Endometrial microvascular endothelial cells (primary cell): ENCODE data around the gene SYDE1. TPM values are rescaled to one million over a fixed set of nuclear protein-coding genes. Genes with fewer than 3 reads are reported as not detected.

Experiments
- in situ Hi-C: cut with HindIII; loops from 2 replicates; pipeline ENCODE4 v1.10.0; 2017; ENCODE audit warnings: low sequenced_read_pairs, low pct_unique_long_range_greater_than_20kb; ENCODE audit errors: inconsistent ontology term
- total RNA-seq: library from RNA; depleted of rRNA; stranded (reverse); fragments of >200 nt; gene quantifications from one replicate; pipeline ENCODE4 v1.2.3, GENCODE V29; 2015; ENCODE audit errors: inconsistent ontology term

The SYDE1 gene
- total RNA-seq, 1 donor from 2014 or later, result 29.1 TPM

DNA sequence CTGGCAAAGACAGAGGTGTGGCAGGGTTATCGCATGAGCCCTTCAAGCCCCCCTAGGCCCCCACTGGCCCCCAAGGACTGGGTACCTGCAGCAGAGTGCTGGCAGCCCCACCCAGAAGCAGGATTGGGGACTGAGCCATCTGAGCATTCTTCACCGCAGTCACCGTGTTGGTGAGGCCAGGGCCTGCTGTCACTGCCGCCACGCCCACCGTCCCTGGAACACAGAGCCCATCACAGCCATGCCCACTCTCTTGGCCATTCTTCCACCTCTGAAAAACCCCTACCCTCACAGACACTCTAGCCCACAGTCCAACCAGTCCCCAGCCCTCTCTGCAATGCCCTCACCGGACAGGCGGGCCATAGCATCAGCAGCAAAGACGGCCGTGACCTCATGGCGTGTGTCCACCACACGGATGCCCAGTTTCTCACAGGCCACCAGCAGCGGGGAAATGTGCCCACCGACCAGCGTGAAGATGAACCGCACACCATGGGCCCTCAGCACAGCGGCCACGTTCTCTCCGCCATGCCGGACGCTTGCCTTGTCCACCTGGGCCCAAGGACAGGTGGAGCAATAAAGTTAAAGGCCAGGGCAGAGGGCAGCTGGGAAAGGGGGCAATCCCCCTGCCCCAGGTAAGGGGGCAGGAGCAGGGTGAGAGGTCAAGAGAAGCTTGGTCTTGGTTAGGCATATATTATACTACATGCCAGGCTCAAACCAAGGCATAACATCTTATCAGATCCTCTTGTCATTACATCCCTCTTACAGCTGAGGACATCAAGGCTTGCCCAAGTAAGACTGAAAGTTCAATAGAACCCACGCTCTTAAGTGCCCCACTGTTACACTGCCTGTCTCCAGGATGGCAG lies 16.1 kb downstream of the SYDE1 start:
- in situ Hi-C loops, result no loop called here

DNA sequence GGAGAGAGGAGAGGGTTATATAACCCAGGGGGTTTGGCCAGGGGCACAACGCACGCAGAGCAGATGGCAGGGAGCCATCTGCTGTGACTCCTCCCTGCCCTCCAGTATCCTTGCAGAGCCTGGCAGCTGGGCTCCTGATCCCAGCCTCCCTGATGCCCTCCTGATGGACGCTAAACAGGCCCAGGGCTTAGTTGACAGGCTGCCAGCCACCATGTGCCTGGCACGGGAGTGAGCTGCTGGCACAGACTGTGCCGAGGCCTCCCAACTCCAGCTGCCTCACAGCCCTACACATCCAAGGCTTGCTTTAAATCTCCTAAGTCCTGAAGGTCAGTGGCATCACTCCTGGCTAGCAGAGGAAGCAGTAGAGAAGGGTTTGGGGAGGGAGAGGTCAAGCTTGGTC lies 16.7 kb downstream of the SYDE1 start:
- in situ Hi-C loops, result no loop called here

DNA sequence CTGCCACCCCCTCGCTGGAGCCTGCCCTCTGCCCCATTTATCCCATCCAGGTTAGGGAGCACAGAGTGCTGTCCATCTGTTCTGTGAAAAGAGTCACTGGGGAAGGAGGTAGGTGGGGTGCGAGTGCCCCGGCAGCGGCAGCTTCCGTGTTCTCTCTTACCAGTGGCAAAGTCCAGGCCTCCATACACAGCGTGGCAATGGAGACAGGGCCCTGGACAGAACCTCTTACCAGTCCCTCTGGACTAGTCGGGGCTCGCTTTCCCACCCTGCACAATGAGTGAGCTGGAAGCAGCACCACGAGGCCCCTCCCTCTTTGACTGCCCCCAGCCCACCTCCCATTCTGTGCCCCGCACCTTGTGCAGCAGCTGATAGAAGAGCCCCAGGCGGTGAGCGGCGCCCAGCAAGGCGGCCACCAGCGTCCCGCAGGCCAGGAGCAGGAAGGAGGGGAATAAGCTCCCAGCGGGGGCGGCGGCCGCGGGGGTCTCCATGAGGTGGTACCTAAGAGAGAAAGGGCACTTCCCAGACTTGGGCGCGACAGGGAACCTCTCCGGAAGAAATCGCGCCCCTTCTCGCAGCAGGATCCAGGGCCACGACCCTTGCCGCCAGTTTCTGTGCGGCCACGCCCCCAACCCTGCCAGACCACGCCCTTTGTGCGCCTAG lies 17.5 kb downstream of the SYDE1 start:
- in situ Hi-C loops, result no loop called here

DNA sequence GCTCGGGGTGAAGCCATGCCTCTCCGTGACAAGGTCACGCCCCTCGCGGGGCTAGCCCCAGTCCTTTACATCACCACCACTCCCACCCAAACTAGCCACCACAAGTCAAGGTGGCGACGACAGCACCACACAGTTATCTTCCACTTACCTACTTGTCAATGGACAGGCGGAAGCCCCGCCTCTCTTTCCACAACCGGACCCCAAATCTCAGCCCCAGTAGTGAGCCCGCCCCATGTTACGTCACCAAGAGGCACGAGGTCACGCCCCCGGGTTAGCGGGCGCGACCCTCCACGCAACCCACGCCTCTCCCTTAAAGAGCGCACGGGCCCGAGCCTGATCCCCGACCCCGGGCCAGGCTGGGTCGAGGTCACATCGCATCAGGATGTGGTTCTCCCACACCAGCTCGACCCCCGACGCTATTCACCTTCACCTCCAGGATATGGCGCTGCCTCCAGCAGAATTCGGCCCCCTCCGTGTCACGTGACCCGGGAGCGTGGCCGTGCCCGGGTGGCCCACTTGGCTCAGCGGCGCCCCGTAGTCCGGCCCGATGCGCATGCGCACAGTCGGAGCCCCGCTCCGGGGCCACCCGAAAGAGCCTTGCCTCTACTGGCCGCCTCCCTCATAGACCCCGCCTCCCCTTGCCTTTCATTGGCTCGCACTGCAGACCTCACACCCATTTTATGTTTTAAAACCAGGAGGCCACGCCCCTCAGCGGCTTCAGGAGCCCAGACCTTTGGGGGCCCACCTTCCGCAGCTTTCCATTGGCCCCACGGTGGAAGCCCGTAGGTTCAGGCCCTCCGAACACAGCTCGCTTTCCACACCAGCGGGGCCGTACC lies 18.2 kb downstream of the SYDE1 start:
- in situ Hi-C loops, result no loop called here

DNA sequence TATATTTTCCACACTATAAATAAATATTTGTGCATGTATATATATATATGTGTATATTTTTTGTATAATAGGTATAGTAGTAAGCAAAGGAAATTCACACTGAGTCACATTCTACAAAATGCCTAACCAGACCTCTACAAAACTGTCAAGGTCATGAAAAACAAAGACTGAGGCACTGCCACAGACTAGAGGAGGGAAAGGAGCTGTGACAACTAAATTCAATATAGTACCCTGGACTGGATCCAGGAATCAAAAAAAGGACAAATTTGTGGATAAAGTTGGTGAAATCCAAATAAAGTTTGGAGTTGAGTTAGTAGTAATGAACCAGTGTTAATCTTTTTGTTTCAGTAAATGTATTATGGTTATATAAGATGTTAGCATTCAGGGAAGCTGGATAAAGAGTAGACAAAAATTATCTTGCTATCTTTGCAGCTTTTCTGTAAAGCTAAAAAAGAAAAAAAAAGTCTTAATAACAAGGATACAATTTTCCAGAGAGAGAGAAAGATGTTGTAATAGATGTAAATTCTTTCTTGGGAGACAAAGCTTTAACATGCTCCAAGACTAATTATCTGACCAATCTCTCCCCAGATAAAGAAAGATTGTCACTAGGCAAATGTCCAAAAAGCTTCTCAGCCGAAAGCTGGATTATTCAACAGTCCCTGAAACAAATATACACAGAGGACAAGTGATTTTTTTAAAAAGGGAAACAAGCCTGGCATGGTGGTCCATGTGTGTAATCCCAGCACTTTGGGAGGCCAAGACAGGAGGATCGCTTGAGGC lies 19.1 kb downstream of the SYDE1 start:
- in situ Hi-C loops, result no loop called here

DNA sequence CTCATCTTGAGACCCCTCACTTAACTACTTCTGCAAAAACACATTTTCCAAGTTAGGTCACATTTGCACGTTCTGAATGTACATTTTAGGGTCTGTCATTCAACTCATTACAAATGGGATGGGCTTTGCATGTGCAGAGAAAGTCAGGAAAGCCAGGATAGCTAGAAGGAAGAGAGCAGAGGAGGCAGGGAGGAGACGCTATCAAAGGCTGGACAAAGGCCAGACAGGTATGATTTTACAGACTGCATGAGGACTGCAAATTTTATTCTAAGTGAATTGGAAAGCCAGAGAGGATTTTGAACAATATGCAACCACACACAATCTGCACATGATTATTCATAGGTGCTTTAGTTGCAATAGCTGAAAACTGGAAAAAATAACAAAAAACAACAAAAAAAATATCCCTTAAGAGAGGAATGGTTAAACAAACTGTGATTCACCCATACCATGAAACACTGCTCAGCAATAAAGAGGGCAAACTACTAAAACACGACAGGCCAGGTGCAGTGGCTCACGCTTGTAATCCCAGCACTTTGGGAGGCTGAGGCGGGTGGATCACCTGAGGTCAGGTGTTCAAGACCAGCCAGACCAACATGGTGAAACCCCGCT lies 21.1 kb downstream of the SYDE1 start:
- in situ Hi-C loops, result no loop called here

DNA sequence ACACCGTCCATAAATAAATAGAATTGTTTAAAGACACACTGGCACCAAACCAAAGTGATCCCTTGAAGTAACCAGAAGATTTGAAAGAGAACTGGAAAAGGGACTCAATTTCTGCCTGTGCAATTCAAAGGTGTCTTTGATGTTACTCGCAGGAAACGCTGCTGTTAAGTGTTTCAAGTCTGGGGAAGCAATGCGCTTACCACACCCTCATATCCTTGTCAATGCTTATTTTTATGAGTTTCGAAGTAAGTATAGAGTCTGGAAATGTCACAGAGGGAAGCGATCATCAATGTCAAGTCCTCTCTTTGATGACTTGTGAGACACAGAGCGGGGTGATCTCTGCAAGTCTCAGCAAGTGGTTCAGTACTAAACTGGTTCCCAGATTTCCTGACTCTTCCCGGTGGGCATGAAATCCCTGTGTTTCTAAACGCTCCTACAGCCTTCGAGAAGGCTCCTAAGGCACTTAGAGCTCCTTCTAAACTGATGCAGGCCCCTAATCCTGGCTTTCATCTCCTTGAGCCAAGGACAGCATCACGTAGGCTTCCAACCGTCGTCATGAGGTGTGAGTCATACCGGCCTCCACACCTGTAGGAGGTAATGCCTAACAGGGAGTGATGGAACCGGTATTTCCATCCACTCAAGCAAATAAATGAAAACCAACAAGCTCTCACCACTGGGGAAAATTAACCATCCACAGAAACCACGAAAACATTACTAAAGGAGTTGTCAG lies 22.8 kb downstream of the SYDE1 start:
- in situ Hi-C loops, result no loop called here

DNA sequence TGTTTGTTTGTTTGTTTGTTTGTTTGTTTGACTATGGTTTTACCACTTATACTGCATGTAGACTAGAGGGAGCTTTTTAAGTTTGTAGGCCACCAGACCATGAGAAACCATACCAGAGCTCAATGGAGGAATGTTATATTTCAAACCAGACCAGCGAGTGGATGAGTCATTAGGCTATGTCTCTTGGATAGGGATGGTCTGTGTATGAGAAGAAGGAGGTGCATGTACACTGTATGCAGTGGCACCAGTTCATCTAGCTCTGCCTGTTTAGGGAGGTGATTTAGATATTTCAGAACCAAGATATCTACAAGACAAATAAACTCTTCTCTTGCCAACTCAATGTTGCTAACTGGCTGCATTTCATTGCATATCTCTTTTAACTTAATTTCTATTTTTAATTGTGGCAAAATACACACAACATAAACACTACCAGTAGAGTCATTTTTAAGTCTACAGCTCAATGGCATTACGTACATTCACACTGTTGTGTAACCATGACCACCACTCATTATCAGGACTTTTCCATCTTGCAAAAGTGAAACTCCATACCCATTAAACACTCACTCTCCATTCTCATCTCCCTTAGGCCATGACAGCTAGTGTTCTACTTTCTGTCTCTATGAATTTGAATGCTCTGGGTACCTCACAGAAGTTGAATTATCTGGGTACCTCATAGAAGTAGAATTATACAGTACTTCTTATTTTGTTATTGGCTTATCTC lies 29.2 kb downstream of the SYDE1 start:
- in situ Hi-C loops, result no loop called here

DNA sequence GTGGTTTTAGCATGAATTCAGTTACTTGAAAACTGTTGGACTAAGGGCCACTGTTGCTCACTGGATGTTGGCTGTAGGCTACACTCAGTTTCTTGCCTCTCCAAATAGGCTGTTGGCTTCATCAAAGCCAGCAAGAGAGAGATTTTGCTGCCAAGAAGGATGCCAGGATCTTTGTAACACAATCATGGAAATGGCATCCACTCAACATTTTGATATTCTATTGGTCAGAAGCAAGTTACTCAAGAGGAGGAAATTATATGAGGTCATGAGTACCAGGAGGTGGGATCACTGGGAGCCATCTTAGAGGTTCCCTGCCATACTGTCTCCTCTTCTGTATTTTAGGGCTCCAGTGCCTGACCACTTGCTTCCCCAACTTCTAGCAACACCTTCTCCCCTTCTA lies 30.6 kb downstream of the SYDE1 start:
- in situ Hi-C loops, result no loop called here

DNA sequence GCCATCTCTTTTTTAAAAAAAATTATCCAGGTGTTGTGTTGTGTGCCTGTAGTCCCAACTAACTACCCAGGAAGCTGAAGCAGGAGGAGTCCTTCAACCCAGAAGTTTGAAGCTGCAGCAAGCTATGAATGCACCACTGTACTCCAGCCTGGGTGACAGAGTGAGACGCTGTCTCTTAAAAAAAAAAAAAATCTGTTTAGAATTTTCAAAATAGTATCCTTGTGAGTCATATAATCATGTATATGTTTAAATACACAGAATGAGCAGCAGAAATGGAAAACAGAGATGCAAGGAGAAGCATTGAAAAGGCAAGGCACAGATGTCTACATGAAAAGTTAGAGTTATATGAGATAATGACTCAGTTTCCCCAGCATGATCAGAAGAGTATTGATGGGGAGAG lies 31.2 kb downstream of the SYDE1 start:
- in situ Hi-C loops, result no loop called here

DNA sequence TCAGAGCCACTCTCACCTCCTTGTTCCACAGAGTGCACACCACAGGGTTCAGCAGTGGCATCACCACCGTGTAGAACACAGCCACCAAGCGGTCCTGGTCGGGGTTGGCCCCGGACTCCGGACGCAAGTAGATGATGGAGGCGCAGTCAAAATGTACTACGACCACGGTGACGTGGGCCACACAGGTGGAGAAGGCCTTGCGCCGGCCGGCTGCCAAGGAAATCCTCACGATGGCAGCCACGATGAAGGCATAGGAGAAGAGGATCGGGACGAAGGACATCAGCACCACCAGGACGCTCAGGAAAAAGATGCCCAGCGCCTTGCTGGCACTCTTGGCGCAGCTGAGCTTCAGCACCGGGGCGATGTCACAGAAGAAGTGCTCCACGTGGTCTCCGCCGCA lies 33.9 kb downstream of the SYDE1 start:
- in situ Hi-C loops, result no loop called here

DNA sequence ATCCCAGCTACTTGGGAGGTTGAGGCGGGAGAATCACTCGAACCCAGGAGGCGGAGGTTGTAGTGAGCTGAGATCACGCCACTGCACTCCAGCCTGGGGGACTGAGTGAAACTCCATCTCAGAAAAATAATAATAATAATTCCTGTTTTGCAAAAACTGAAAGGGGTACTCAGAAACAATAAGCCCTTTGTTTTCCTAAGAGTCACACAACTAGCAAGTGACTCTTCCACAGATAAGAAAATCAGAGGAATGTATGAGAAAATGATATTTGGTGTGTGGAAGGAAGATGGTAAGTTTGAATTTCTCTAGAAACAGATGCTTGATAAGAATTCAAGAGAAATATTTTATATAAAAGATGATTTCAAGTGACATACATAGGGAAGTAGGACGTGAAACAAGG lies 35.1 kb downstream of the SYDE1 start:
- in situ Hi-C loops, result no loop called here

DNA sequence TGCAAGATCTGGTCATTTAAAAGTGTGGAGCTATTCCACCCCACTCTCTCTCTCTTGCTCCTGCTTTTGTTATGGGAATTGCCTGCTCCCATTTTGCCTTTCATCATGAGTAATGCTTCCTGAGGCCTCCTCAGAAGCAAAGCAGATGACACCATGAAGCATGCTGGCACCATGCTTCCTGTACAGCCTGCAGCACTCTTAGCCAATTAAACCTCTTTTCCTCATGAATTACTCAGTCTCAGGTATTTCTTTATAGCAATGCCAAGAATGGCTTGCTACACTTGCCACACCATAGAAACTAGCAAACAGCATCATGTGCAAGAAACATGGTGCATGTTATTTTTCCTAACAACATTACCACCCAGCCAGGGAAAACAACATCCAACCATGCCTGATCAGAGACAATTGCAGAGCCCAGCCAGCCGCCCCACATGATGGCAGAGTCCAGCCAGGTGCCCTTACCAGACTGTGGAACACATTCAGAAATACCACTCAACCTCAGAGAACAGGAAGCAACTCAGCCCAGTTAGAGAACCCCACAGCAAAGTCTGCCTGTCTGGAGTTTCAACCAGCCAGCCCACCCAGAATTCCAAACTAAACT lies 36.9 kb downstream of the SYDE1 start:
- in situ Hi-C loops, result no loop called here

DNA sequence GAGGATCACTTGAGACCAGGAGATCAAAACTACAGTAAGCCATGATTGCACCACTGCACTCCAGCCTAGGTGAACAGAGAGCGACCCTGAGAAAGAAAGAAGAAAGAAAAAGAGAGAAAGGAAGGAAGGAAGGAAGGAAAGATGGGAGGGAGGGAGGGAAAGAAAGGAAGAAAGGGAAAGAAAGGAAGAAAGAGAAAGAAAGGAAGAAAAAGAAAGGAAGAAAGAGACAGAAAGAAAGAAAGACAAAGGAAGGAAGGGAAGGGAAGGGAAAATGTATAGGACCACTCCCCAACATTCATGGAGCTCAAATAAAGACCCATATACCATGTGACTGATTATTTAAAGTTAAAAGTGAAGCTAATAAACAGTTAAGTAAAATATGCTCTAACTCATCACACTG lies 39.9 kb downstream of the SYDE1 start:
- in situ Hi-C loops, result no loop called here

DNA sequence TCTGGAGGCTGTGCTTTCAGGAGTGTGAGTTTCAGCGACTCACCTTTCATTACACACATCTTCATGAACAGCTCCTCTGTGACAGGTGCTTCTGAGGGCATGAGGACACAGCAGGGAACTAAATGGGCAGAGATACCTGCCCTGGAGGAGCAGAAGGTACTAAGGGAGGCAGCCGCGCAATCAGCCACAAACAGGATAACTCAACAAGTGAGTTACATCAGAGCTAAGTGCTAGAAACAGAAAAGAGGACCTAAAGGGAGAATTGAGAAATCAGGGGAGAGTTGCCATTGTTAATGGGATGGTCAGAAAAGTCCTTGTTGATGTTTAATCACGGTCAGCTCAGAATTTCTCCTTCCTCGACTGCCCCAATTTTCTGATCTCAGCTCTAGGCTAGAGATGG lies 42.5 kb downstream of the SYDE1 start:
- in situ Hi-C loops, result no loop called here

DNA sequence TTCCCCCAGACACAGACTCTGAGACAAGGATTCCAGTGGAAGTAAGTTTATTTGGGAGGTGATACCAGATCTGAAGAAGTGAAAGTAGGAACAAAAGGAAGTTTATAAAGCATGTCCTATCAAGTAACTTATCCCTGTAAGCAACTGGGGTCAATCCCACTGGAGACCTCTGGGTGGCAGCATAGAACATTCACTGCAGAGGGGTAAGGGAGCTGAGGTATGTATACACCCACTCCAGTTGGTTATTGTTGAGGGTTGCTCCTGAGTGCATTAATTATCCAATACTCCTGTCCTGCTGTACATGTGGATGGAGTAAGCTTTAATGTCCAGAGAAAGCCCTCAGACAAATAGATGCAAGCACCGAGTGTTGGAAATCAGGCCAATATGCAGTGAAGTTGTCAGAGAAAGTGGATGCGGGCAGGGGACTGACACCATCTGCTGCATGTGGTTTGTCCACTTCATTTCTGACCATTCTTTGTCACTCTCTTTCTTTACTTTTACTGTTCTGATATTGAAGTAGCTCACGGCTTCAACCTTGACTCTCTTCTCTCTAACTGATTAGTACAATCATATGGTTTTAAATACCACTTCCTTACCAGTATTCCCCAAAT lies 46.9 kb downstream of the SYDE1 start:
- in situ Hi-C loops, result no loop called here

DNA sequence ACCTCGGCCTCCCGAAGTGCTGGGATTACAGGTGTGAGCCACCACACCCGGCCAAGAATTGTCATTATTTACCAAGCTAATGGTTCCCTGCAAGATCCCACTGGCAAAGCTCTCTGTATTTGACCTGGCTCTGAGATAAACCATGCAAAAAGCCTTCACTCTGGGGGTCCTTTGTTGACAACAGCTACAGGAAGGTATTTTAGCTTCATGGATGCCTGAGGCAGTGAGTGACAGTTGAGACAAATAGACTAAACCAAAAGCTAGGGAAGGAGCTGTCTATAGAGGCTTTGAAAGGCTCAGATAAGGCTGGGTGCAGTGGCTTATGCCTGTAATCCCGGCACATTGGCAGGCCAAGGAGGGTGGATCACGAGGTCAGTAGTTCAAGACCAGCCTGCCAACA lies 48.1 kb downstream of the SYDE1 start:
- in situ Hi-C loops, result no loop called here
